ENCODE data around the gene SPAG6. TPM values are rescaled to one million over a fixed set of nuclear protein-coding genes. Genes with fewer than 3 reads are reported as not detected.

The SPAG6 gene
- total and polyA plus RNA-seq, 4 donors, result 0.23 TPM; not detected in 3

DNA sequence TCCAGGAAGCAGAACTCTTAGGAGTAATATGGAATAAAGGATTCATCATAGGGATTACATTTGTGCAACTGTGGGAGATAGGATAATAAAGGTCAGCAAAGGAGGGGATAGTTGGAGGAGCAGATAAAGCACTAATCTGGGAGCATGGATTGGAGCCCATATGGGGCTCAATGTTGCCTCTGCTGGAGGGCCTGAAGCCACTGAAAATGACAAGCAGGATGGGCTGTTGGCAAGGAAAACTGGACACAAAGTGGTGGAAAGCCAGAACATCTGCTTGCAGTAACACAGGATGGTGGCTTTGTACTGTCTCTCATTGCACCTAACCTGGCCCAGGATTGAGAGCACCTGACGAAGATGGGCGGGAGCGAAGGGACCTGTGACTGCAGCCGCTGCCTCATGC is 44.1 kb upstream of the SPAG6 start:
- 97% methylated on average over 4 of the region's 4 CpGs for WGBS
- DNase-seq (ENCODE audit: low spot score), result no peak
- H3K27me3 ChIP-seq (ENCODE audit: control insufficient read depth in 4 of 4, insufficient read depth in 4 of 4, low read length in 3 of 4), result peaks cover 0 to 3% (median 0%) of the 10 kb centered on the region in 4 donors
- H3K4me3 ChIP-seq (ENCODE audit: low read depth in 1 of 3, low read length in 3 of 3), result no peak overlapping the region
- TF ChIP-seq SP1 (IDR thresholded peaks at IDR 0.05) (no peak), RXRA (IDR thresholded peaks at IDR 0.05) (no peak), FOXA1 (IDR thresholded peaks at IDR 0.05) (no peak), YY1 (IDR thresholded peaks at IDR 0.05) (no peak), NR2F2 (IDR thresholded peaks at IDR 0.05) (no peak)
- TF ChIP-seq, protein P1, sequence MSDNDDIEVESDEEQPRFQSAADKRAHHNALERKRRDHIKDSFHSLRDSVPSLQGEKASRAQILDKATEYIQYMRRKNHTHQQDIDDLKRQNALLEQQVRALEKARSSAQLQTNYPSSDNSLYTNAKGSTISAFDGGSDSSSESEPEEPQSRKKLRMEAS (IDR thresholded peaks at IDR 0.05), result no peak
- TF ChIP-seq, protein P2, sequence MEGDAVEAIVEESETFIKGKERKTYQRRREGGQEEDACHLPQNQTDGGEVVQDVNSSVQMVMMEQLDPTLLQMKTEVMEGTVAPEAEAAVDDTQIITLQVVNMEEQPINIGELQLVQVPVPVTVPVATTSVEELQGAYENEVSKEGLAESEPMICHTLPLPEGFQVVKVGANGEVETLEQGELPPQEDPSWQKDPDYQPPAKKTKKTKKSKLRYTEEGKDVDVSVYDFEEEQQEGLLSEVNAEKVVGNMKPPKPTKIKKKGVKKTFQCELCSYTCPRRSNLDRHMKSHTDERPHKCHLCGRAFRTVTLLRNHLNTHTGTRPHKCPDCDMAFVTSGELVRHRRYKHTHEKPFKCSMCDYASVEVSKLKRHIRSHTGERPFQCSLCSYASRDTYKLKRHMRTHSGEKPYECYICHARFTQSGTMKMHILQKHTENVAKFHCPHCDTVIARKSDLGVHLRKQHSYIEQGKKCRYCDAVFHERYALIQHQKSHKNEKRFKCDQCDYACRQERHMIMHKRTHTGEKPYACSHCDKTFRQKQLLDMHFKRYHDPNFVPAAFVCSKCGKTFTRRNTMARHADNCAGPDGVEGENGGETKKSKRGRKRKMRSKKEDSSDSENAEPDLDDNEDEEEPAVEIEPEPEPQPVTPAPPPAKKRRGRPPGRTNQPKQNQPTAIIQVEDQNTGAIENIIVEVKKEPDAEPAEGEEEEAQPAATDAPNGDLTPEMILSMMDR (IDR thresholded peaks at IDR 0.05; ENCODE audit: low read depth, low read length, missing input control), result no peak
- no peak overlapping the region for H3K27ac ChIP-seq (ENCODE audit: low read depth in 1 of 2, low read length in 2 of 2)
- H3K9ac ChIP-seq (ENCODE audit: low read depth in 1 of 2, low read length in 2 of 2), result no peak overlapping the region
- peaks cover 0 to 8% (median 0%) of the 10 kb centered on the region in 4 donors for H3K9me3 ChIP-seq (ENCODE audit: control insufficient read depth in 4 of 4, low read length in 3 of 4)
- H3K36me3 ChIP-seq (ENCODE audit: control insufficient read depth in 4 of 4, insufficient read depth in 3 of 4, low read depth in 1 of 4, low read length in 3 of 4), result no peaks in the 10 kb centered on the region
- H3K4me1 ChIP-seq (ENCODE audit: control insufficient read depth in 4 of 4, insufficient read depth in 4 of 4, low read length in 3 of 4), result no peaks in the 10 kb centered on the region

DNA sequence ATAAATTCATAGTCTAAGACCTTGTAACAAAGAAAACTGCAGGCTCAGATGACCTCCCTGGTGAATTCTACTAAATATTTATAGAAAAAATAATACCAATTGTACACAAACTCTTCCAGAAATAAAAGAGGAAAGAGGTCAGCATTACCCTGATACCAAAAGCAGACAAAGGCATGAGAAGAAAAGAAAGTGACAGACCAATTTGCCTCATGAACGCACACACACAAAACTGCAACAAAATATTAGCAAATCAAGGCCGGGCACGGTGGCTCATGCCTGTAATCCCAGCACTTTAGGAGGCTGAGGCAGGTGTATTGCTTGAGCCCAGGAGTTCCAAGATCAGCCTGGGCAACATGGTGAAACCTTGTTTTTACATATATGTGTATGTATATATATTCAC is 41.8 kb upstream of the SPAG6 start:
- Histone ChIP-seq H3K27ac (ENCODE audit: low read depth in 1 of 2, low read length in 2 of 2) (no peak overlapping the region), H3K36me3 (ENCODE audit: control insufficient read depth in 4 of 4, insufficient read depth in 3 of 4, low read depth in 1 of 4, low read length in 3 of 4) (no peaks in the 10 kb centered on the region), H3K4me3 (ENCODE audit: low read depth in 1 of 3, low read length in 3 of 3) (no peak overlapping the region), H3K9ac (ENCODE audit: low read depth in 1 of 2, low read length in 2 of 2) (no peak overlapping the region), H3K4me1 (ENCODE audit: control insufficient read depth in 4 of 4, insufficient read depth in 4 of 4, low read length in 3 of 4) (no peaks in the 10 kb centered on the region), H3K9me3 (ENCODE audit: control insufficient read depth in 4 of 4, low read length in 3 of 4) (peaks cover 0 to 8% (median 0%) of the 10 kb centered on the region in 4 donors), H3K27me3 (ENCODE audit: control insufficient read depth in 4 of 4, insufficient read depth in 4 of 4, low read length in 3 of 4) (peaks cover 0 to 3% (median 0%) of the 10 kb centered on the region in 4 donors)
- DNase-seq (ENCODE audit: low spot score), result no peak
- TF ChIP-seq, protein P1 (IDR thresholded peaks at IDR 0.05), result no peak
- WGBS, result 93% methylated on average over 3 of the region's 3 CpGs

DNA sequence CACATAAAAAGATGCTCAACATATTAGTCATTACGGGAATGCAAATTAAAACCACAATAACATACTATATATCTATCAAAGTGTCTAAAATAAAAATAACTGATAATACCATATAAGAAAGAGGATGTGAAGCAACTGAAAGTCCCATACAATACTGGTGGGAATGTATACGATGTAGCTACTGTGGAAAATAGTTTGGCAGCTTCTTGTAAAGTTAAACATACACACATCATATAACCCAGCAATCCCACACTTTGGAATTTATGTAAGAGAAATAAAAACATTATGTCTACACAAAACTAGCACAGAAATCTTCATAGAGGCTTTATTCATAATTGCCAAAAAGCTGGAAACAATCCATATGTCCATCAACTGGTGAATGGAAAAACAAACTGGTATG is 39.6 kb upstream of the SPAG6 start:
- H3K9me3 ChIP-seq (ENCODE audit: control insufficient read depth in 4 of 4, low read length in 3 of 4), result peaks cover 0 to 8% (median 0%) of the 10 kb centered on the region in 4 donors
- WGBS, result 78% methylated on average over 2 of the region's 2 CpGs
- H3K27me3 ChIP-seq (ENCODE audit: control insufficient read depth in 4 of 4, insufficient read depth in 4 of 4, low read length in 3 of 4), result peaks cover 0 to 3% (median 0%) of the 10 kb centered on the region in 4 donors
- H3K4me3 ChIP-seq (ENCODE audit: low read depth in 1 of 3, low read length in 3 of 3), result no peak overlapping the region
- TF ChIP-seq, protein P1 (IDR thresholded peaks at IDR 0.05), result no peak
- TF ChIP-seq RAD21 (IDR thresholded peaks at IDR 0.05) (no peak), TAF1 (conservative IDR thresholded peaks at IDR 0.05) (no peak), NR2F2 (IDR thresholded peaks at IDR 0.05) (no peak), JUND (IDR thresholded peaks at IDR 0.05) (no peak), GABPA (IDR thresholded peaks at IDR 0.05 in 1 of 2, conservative IDR thresholded peaks at IDR 0.05 in 1 of 2) (no peak), SP1 (IDR thresholded peaks at IDR 0.05) (no peak), EGR1 (IDR thresholded peaks at IDR 0.05; ENCODE audit: low read depth in 2 of 2) (no peak)
- TF ChIP-seq, protein P3, sequence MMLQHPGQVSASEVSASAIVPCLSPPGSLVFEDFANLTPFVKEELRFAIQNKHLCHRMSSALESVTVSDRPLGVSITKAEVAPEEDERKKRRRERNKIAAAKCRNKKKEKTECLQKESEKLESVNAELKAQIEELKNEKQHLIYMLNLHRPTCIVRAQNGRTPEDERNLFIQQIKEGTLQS (IDR thresholded peaks at IDR 0.05), result no peak
- TF ChIP-seq, protein P2 (IDR thresholded peaks at IDR 0.05; ENCODE audit: low read depth, low read length, missing input control), result no peak
- H3K36me3 ChIP-seq (ENCODE audit: control insufficient read depth in 4 of 4, insufficient read depth in 3 of 4, low read depth in 1 of 4, low read length in 3 of 4), result no peaks in the 10 kb centered on the region
- no peak overlapping the region for H3K9ac ChIP-seq (ENCODE audit: low read depth in 1 of 2, low read length in 2 of 2)
- no peak for DNase-seq (ENCODE audit: low spot score)
- no peak overlapping the region for H3K27ac ChIP-seq (ENCODE audit: low read depth in 1 of 2, low read length in 2 of 2)
- no peaks in the 10 kb centered on the region for H3K4me1 ChIP-seq (ENCODE audit: control insufficient read depth in 4 of 4, insufficient read depth in 4 of 4, low read length in 3 of 4)

All from liver (tissue), 9 donors.